NOMO-1 (cell line): ENCODE results near the gene AKAP12.
"Not testable (repeated sequence)": the region's sequence is repeated elsewhere in the genome, so short reads cannot be mapped to it uniquely, and the experiment has no call there.

Source experiments
- DNase-seq, 2 experiments: peaks; one replicate each; lab custom pipeline; 2025; ENCODE audit not compliant: unreplicated experiment in 2 of 2; lab: John Stamatoyannopoulos, UW

Gene AKAP12

GRCh38 chr6:151340219-151340978 is 100.6 kb downstream of the AKAP12 start:
- no peak for DNase-seq

GRCh38 chr6:151341476-151342195 is 101.9 kb downstream of the AKAP12 start:
- DNase-seq: no peak

GRCh38 chr6:151342750-151343149 is 103.0 kb downstream of the AKAP12 start:
- DNase-seq: not testable (repeated sequence)

GRCh38 chr6:151349651-151350270 is 110.0 kb downstream of the AKAP12 start:
- peak in 1 of 2 experiments; percentile 83 for DNase-seq

GRCh38 chr6:151350442-151351145 is 110.8 kb downstream of the AKAP12 start:
- no peak for DNase-seq

- no peak for DNase-seq
These were observed 111.5 kb downstream of the AKAP12 start for GRCh38 chr6:151351146-151351700.

- DNase-seq: no peak
These were observed 112.0 kb downstream of the AKAP12 start for GRCh38 chr6:151351731-151352130.

GRCh38 chr6:151352410-151353396 is 112.9 kb downstream of the AKAP12 start:
- DNase-seq: peak; percentile 15 to 57

GRCh38 chr6:151353795-151354194 is 114.0 kb downstream of the AKAP12 start:
- DNase-seq: no peak

- DNase-seq: not testable (repeated sequence)
These were observed 117.2 kb downstream of the AKAP12 start for GRCh38 chr6:151356983-151357382.

GRCh38 chr6:151357758-151358436 is 118.1 kb downstream of the AKAP12 start:
- no peak for DNase-seq

GRCh38 chr6:151358475-151358874 is 118.7 kb downstream of the AKAP12 start:
- no peak for DNase-seq

- no peak for DNase-seq
These were observed 119.7 kb downstream of the AKAP12 start for GRCh38 chr6:151359486-151359885.

- no peak for DNase-seq
These were observed 125.5 kb downstream of the AKAP12 start for GRCh38 chr6:151365233-151365632.

GRCh38 chr6:151370509-151371078 is 130.8 kb downstream of the AKAP12 start:
- no peak for DNase-seq

GRCh38 chr6:151372164-151372563 is 132.4 kb downstream of the AKAP12 start:
- DNase-seq: no peak

- DNase-seq: peak in 1 of 2 experiments; percentile 17
These were observed 134.4 kb downstream of the AKAP12 start for GRCh38 chr6:151374036-151374683.

- no peak for DNase-seq
These were observed 136.1 kb downstream of the AKAP12 start for GRCh38 chr6:151375833-151376232.
